Measurements from ENCODE around the gene HSPB6. TPM values are rescaled to one million over a fixed set of nuclear protein-coding genes. Genes with fewer than 3 reads are reported as not detected.

The HSPB6 gene
- total RNA-seq, 1 donor from 2014 or later, result 0.31 TPM

GRCh38 chr19:35764432-35765315 is 7.8 kb upstream of the HSPB6 start:
- no peak for DNase-seq

GRCh38 chr19:35760711-35761349 is 4.0 kb upstream of the HSPB6 start:
- no peak for DNase-seq

GRCh38 chr19:35759697-35760096 is 2.9 kb upstream of the HSPB6 start:
- no peak for DNase-seq

GRCh38 chr19:35757749-35758608 is 1.1 kb upstream of the HSPB6 start, which contains the start of gene PROSER3:
Gene PROSER3, plus strand, starts transcription at chr19:35758176. Its CDS starts 40 bp downstream, at chr19:35758216.
- peak; percentile 97 for DNase-seq

GRCh38 chr19:35757231-35757748 is 461 bp upstream of the HSPB6 start:
- DNase-seq, result peak; percentile 48

- DNase-seq, result no peak
These were observed 1.1 kb downstream of the HSPB6 start for GRCh38 chr19:35755550-35756376.

GRCh38 chr19:35755131-35755549 is 1.7 kb downstream of the HSPB6 start:
- no peak for DNase-seq

GRCh38 chr19:35754370-35755130 is 2.3 kb downstream of the HSPB6 start:
- DNase-seq, result no peak

GRCh38 chr19:35753634-35754369 is 3.0 kb downstream of the HSPB6 start:
- no peak for DNase-seq

GRCh38 chr19:35752746-35753350 is 4.0 kb downstream of the HSPB6 start:
- DNase-seq, result no peak

- DNase-seq, result no peak
These were observed 4.7 kb downstream of the HSPB6 start for GRCh38 chr19:35751839-35752745.

- DNase-seq, result no peak
These were observed 6.7 kb downstream of the HSPB6 start for GRCh38 chr19:35750167-35750566.

GRCh38 chr19:35748106-35749020 is 8.5 kb downstream of the HSPB6 start, which contains the start of gene LIN37:
Gene LIN37, plus strand, starts transcription at chr19:35748576. Its CDS starts 149 bp downstream, at chr19:35748725.
- peak; percentile 100 for DNase-seq

GRCh38 chr19:35746531-35746930 is 10.3 kb downstream of the HSPB6 start:
- no peak for DNase-seq

- DNase-seq, result no peak
These were observed 10.8 kb downstream of the HSPB6 start for GRCh38 chr19:35746087-35746462.

GRCh38 chr19:35745328-35746086 is 11.3 kb downstream of the HSPB6 start, which contains the start of the genes PSENEN and U2AF1L4:
Gene PSENEN, plus strand, starts transcription at chr19:35745651. Its CDS starts 280 bp downstream, at chr19:35745931.
Gene U2AF1L4, minus strand, starts transcription at chr19:35745418. Its CDS starts 27 bp downstream, at chr19:35745391.
- DNase-seq, result peak; percentile 97

All from occipital lobe (tissue), 2 donors.